Breast epithelium (tissue), 4 donors: ENCODE results near the gene CCDC112. TPM values are rescaled to one million over a fixed set of nuclear protein-coding genes. Genes with fewer than 3 reads are reported as not detected.
"Not testable (repeated sequence)": the region's sequence is repeated elsewhere in the genome, so short reads cannot be mapped to it uniquely, and the experiment has no call there.

Source experiments
- DNase-seq, 2 donors: peaks; one replicate each; pipeline ENCODE4 v3.0.0-alpha.2; 2019; ENCODE audit warnings: low spot score in 2 of 2
- H3K27ac ChIP-seq, 2 donors: fragments of 200-600 bp; sonication (generic) in 1 of 2; one replicate each; pipeline ENCODE4 v1.5.1; 2016 to 2019; ENCODE audit warnings: mild to moderate bottlenecking in 1 of 2
- H3K27me3 ChIP-seq, 2 donors: fragments of 200-600 bp; sonication (generic) in 1 of 2; one replicate each; pipeline versions ENCODE4 v1.5.1 to v1.6.0; 2017 to 2019; ENCODE audit warnings: control low read depth in 1 of 2, mild to moderate bottlenecking in 1 of 2
- H3K36me3 ChIP-seq: fragments of 200-600 bp; one replicate; pipeline ENCODE4 v1.5.1; 2019
- H3K4me1 ChIP-seq, 2 donors: fragments of 200-600 bp; sonication (generic); one replicate each; pipeline ENCODE4 v1.5.1; 2016 to 2019; ENCODE audit warnings: control low read depth in 1 of 2
- H3K4me3 ChIP-seq, 3 donors: fragments of 200-600 bp; sonication (generic); 1 replicate in 2 of 3; 2 replicates in 1 of 3; pipeline ENCODE4 v1.5.1; 2016 to 2019; ENCODE audit warnings: mild to moderate bottlenecking in 3 of 3, moderate library complexity in 2 of 3
- H3K9me3 ChIP-seq, 2 donors: fragments of 200-600 bp; sonication (generic) in 1 of 2; one replicate each; pipeline ENCODE4 v1.5.1; 2016 to 2019; ENCODE audit warnings: control low read depth in 1 of 2
- CTCF ChIP-seq, 3 donors: fragments of 450-650 bp; IDR thresholded peaks; one replicate each; pipeline ENCODE4 v1.5.1; 2016 to 2017; ENCODE audit warnings: antibody characterized with exemption in 3 of 3, mild to moderate bottlenecking in 3 of 3, moderate library complexity in 3 of 3
- POLR2A ChIP-seq: fragments of 450-650 bp; IDR thresholded peaks from one replicate; pipeline ENCODE4 v1.6.1; 2016; ENCODE audit warnings: antibody characterized with exemption, mild to moderate bottlenecking, moderate library complexity
- POLR2AphosphoS5 ChIP-seq, 3 donors: sonication (generic); formaldehyde crosslinking; IDR thresholded peaks; one replicate each; pipeline ENCODE4 v1.6.1; 2017; ENCODE audit warnings: antibody characterized with exemption in 3 of 3
- intact Hi-C: fragments of 100-400 bp; cut with DNase I; formaldehyde crosslinking; loops from one replicate; pipeline ENCODE4 v1.15.1; 2023; ENCODE audit warnings: low total_unique reads
- total RNA-seq, 3 donors: library from RNA; depleted of rRNA; stranded (reverse); fragments of >200 nt; gene quantifications; one replicate each; pipeline ENCODE4 v1.1.0, GENCODE V29; 2016

Gene CCDC112
- total RNA-seq, 3 donors from 2014 or later: 7.9 to 11.1 (median 8.6) TPM

GRCh38 chr5:115260248-115260647, 36.2 kb downstream of the CCDC112 start:
- Histone ChIP-seq H3K4me3 (no peak overlapping the region), H3K27me3 (no peaks in the 10 kb centered on the region), H3K4me1 (peaks cover 0 to 3% of the 10 kb centered on the region in 2 donors), H3K9me3 (no peaks in the 10 kb centered on the region), H3K27ac (no peak overlapping the region), H3K36me3 (no peaks in the 10 kb centered on the region)
- intact Hi-C loops: no loop called here
- DNase-seq: no peak
- no peak for TF ChIP-seq CTCF (IDR thresholded peaks at IDR 0.05)

GRCh38 chr5:115257981-115258380, 38.5 kb downstream of the CCDC112 start:
- no peak for TF ChIP-seq POLR2AphosphoS5 (IDR thresholded peaks at IDR 0.05)
- no peak for TF ChIP-seq POLR2A
- no peak for TF ChIP-seq CTCF (IDR thresholded peaks at IDR 0.05)
- H3K27me3 ChIP-seq: no peaks in the 10 kb centered on the region
- no peaks in the 10 kb centered on the region for H3K9me3 ChIP-seq
- DNase-seq: no peak
- no peak overlapping the region for H3K4me3 ChIP-seq
- no peak overlapping the region for H3K27ac ChIP-seq
- no peaks in the 10 kb centered on the region for H3K36me3 ChIP-seq
- H3K4me1 ChIP-seq: peaks cover 0 to 3% of the 10 kb centered on the region in 2 donors
- intact Hi-C loops: no loop called here

GRCh38 chr5:115249379-115249778, 47.1 kb downstream of the CCDC112 start:
- intact Hi-C loops, DNase-seq, H3K36me3 ChIP-seq, H3K27ac ChIP-seq, H3K9me3 ChIP-seq, H3K4me1 ChIP-seq, H3K27me3 ChIP-seq, H3K4me3 ChIP-seq: not testable (repeated sequence)

- Histone ChIP-seq H3K27ac (no peak overlapping the region), H3K9me3 (no peaks in the 10 kb centered on the region), H3K4me3 (no peak overlapping the region), H3K36me3 (no peaks in the 10 kb centered on the region), H3K27me3 (no peaks in the 10 kb centered on the region), H3K4me1 (no peaks in the 10 kb centered on the region)
- DNase-seq: no peak
- TF ChIP-seq POLR2AphosphoS5 (IDR thresholded peaks at IDR 0.05) (no peak), POLR2A (no peak), CTCF (IDR thresholded peaks at IDR 0.05) (peak in 2 of 3 donors; percentile 53 to 59)
- intact Hi-C loops: no loop called here
These were observed 50.0 kb downstream of the CCDC112 start for GRCh38 chr5:115246361-115246991.

GRCh38 chr5:115243412-115243811, 53.0 kb downstream of the CCDC112 start:
- Histone ChIP-seq H3K4me3 (no peak overlapping the region), H3K36me3 (no peaks in the 10 kb centered on the region), H3K27ac (no peak overlapping the region), H3K27me3 (no peaks in the 10 kb centered on the region), H3K9me3 (no peaks in the 10 kb centered on the region), H3K4me1 (no peaks in the 10 kb centered on the region)
- no peak for DNase-seq
- intact Hi-C loops: no loop called here
- no peak for TF ChIP-seq POLR2A
- TF ChIP-seq CTCF (IDR thresholded peaks at IDR 0.05): no peak
- TF ChIP-seq POLR2AphosphoS5 (IDR thresholded peaks at IDR 0.05): no peak
